HL-60 (cell line): ENCODE data around the gene MPRIP.
"Not testable (repeated sequence)": the region's sequence is repeated elsewhere in the genome, so short reads cannot be mapped to it uniquely, and the experiment has no call there.

Experiments used
- GABPA ChIP-seq: IDR thresholded peaks from 2 replicates; pipeline ENCODE4 v1.6.1; 2012; ENCODE audit warnings: low read depth
- POLR2AphosphoS5 ChIP-seq: IDR thresholded peaks from 2 replicates; pipeline ENCODE4 v1.6.1; 2012; ENCODE audit warnings: low read depth
- REST ChIP-seq: IDR thresholded peaks from 2 replicates; pipeline ENCODE4 v1.6.1; 2012; ENCODE audit warnings: low read depth; ENCODE audit not compliant: insufficient replicate concordance
- SPI1 ChIP-seq: IDR thresholded peaks from 2 replicates; pipeline ENCODE4 v1.6.1; 2012; ENCODE audit warnings: low read depth, mild to moderate bottlenecking, borderline replicate concordance
- TF ChIP-seq, protein P1 (sequence below): IDR thresholded peaks from one replicate; pipeline ENCODE4 v1.5.1; 2011; ENCODE audit warnings: low read length, control low read depth, inconsistent platforms; ENCODE audit not compliant: insufficient read depth

DNA sequence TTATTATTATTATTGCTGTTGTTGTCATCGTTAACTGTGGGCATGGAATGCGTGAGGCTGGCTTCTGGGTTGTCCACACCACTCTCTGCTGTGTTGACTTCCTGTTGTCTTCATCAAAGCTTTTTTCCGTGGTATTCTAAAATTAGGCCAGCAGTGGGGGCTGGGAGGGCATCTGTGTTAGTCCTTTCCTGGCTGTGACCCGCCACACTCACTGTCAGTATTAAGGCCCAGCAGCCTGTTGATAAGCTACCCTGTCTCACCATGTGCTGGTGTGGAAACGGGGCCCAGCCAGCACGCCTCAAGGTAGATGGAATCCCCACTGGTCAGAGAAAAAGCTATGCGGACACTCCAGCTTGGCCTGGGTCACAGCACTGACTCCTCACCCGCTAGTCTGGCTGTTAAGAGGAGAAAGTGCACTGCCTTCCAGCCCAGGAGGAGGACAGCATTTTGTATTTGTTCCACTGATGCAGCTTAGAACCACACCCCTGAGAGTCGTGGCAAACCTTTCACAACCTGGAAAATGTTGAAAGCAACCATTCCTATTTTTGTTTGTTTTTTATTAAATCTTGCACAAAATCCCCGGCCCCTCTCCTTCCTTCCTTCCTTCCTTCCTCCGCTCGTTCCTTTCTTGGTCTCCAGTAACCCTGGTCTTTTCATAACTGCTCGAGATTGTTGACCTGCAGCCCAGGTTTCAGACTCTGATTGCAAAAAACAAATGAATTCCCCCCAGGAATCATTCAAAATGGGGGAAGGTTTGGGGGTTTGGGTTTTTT, 142.9 kb downstream of the MPRIP start:
- TF ChIP-seq, protein P1, sequence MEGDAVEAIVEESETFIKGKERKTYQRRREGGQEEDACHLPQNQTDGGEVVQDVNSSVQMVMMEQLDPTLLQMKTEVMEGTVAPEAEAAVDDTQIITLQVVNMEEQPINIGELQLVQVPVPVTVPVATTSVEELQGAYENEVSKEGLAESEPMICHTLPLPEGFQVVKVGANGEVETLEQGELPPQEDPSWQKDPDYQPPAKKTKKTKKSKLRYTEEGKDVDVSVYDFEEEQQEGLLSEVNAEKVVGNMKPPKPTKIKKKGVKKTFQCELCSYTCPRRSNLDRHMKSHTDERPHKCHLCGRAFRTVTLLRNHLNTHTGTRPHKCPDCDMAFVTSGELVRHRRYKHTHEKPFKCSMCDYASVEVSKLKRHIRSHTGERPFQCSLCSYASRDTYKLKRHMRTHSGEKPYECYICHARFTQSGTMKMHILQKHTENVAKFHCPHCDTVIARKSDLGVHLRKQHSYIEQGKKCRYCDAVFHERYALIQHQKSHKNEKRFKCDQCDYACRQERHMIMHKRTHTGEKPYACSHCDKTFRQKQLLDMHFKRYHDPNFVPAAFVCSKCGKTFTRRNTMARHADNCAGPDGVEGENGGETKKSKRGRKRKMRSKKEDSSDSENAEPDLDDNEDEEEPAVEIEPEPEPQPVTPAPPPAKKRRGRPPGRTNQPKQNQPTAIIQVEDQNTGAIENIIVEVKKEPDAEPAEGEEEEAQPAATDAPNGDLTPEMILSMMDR = not testable (repeated sequence)
- TF ChIP-seq POLR2AphosphoS5, REST, GABPA, SPI1: not testable (repeated sequence)
